Right renal pelvis (tissue), 4 donors: ENCODE data around the gene THPO. TPM values are rescaled to one million over a fixed set of nuclear protein-coding genes. Genes with fewer than 3 reads are reported as not detected.
"Not testable (repeated sequence)": the region's sequence is repeated elsewhere in the genome, so short reads cannot be mapped to it uniquely, and the experiment has no call there.

Experiments
- DNase-seq, 4 donors: peaks; one replicate each; pipeline ENCODE4 v3.0.0-alpha.2; 2013; ENCODE audit warnings: low read depth in 4 of 4, low spot score in 3 of 4, missing footprints in 1 of 4
- polyA plus RNA-seq, 4 donors: library from polyadenylated mRNA; unstranded; fragments of 120-200 nt; gene quantifications; one replicate each; pipeline ENCODE4 v1.2.1, GENCODE V29; 2013; ENCODE audit not compliant: insufficient read length in 4 of 4

Gene THPO
- polyA plus RNA-seq, 4 donors = 1.9 to 3.1 (median 2.5) TPM

- no peak for DNase-seq
These were observed 25.0 kb downstream of the THPO start for GRCh38 chr3:184352897-184353545.

- DNase-seq = no peak
These were observed 25.7 kb downstream of the THPO start for GRCh38 chr3:184352149-184352785.

- DNase-seq = no peak
These were observed 26.4 kb downstream of the THPO start for GRCh38 chr3:184351511-184352148.

GRCh38 chr3:184350618-184351017 lies 27.4 kb downstream of the THPO start:
- DNase-seq = no peak

- DNase-seq = no peak
These were observed 28.2 kb downstream of the THPO start for GRCh38 chr3:184349563-184350470.

GRCh38 chr3:184348057-184348382 lies 30.0 kb downstream of the THPO start:
- DNase-seq = no peak

- no peak for DNase-seq
These were observed 30.5 kb downstream of the THPO start for GRCh38 chr3:184347321-184348056.

- no peak for DNase-seq
These were observed 31.4 kb downstream of the THPO start for GRCh38 chr3:184346480-184347190.

- DNase-seq = no peak
These were observed 32.5 kb downstream of the THPO start for GRCh38 chr3:184345317-184346144.

- no peak for DNase-seq
These were observed 33.3 kb downstream of the THPO start for GRCh38 chr3:184344579-184345316.

- no peak for DNase-seq
These were observed 34.7 kb downstream of the THPO start for GRCh38 chr3:184343200-184343876.

GRCh38 chr3:184341925-184342324 lies 36.1 kb downstream of the THPO start:
- DNase-seq = no peak

- not testable (repeated sequence) for DNase-seq
These were observed 38.4 kb downstream of the THPO start for GRCh38 chr3:184339451-184340135.

- DNase-seq = no peak
These were observed 39.0 kb downstream of the THPO start for GRCh38 chr3:184339001-184339400.

GRCh38 chr3:184338511-184338945 lies 39.5 kb downstream of the THPO start:
- DNase-seq = peak in 1 of 4 donors; percentile 76

- DNase-seq = no peak
These were observed 40.0 kb downstream of the THPO start for GRCh38 chr3:184337981-184338380.

GRCh38 chr3:184337399-184337714 lies 40.6 kb downstream of the THPO start, which contains the start of gene FAM131A:
Gene FAM131A (plus strand): TSS chr3:184337600. CDS start chr3:184337631, 31 bp downstream.
- DNase-seq = no peak
